ENCODE results near the gene TAPBPL.

DNA sequence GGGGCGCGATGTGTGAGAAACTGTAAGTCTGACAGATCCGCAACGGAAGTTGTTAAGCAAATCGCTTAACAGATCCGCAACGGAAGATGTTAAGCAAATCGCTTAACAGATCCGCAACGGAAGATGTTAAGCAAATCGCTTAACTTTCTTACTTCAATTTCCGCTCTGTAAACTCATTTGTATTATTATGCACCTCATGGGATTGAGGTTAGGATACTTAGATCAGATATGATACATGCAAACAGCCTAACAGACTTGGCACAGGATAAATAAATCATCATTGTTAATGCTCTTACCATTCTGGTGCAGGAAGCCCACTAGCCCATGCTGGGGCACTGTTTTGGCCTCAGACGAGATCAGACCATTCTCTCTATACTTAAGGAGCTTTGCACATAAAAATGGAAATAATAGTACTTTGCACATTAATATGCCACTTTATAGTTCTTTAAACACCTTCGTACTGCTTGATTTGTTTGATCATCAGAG is 42.5 kb downstream of the TAPBPL start:
- TF ChIP-seq, protein P1, sequence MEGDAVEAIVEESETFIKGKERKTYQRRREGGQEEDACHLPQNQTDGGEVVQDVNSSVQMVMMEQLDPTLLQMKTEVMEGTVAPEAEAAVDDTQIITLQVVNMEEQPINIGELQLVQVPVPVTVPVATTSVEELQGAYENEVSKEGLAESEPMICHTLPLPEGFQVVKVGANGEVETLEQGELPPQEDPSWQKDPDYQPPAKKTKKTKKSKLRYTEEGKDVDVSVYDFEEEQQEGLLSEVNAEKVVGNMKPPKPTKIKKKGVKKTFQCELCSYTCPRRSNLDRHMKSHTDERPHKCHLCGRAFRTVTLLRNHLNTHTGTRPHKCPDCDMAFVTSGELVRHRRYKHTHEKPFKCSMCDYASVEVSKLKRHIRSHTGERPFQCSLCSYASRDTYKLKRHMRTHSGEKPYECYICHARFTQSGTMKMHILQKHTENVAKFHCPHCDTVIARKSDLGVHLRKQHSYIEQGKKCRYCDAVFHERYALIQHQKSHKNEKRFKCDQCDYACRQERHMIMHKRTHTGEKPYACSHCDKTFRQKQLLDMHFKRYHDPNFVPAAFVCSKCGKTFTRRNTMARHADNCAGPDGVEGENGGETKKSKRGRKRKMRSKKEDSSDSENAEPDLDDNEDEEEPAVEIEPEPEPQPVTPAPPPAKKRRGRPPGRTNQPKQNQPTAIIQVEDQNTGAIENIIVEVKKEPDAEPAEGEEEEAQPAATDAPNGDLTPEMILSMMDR (IDR thresholded peaks at IDR 0.05) = no peak
- TF ChIP-seq POLR2A (IDR thresholded peaks at IDR 0.05) (no peak), POLR2AphosphoS5 (IDR thresholded peaks at IDR 0.05) (no peak)

Measured in gastroesophageal sphincter (tissue), 3 donors.